GM19043 (cell line): ENCODE results near the gene SPAG8.

Experiments used
- ATAC-seq: cut with Tn5 transposase; IDR thresholded peaks from one replicate; pipeline ENCODE4 v1.9.1; 2021; ENCODE audit warnings: low read depth; ENCODE audit not compliant: unreplicated experiment

Gene SPAG8

GRCh38 chr9:35812025-35812602 is at the start of gene SPAG8:
Gene SPAG8 (minus strand): TSS chr9:35812262. CDS start chr9:35812147, 115 bp downstream.
- peak; percentile 55 for ATAC-seq

- ATAC-seq, result no peak
Measured at GRCh38 chr9:35861161-35861897, 49.3 kb upstream of the SPAG8 start.

- ATAC-seq, result no peak
Measured at GRCh38 chr9:35859990-35860339, 47.9 kb upstream of the SPAG8 start.

GRCh38 chr9:35859310-35859989 is 47.4 kb upstream of the SPAG8 start:
- no peak for ATAC-seq

GRCh38 chr9:35858458-35858857 is 46.4 kb upstream of the SPAG8 start:
- no peak for ATAC-seq

GRCh38 chr9:35856882-35857281 is 44.8 kb upstream of the SPAG8 start:
- ATAC-seq, result no peak

GRCh38 chr9:35856206-35856605 is 44.1 kb upstream of the SPAG8 start:
- ATAC-seq, result no peak

- ATAC-seq, result no peak
Measured at GRCh38 chr9:35854091-35854762, 42.2 kb upstream of the SPAG8 start.

GRCh38 chr9:35852876-35853865 is 41.1 kb upstream of the SPAG8 start:
- ATAC-seq, result no peak

- ATAC-seq, result no peak
Measured at GRCh38 chr9:35852267-35852815, 40.3 kb upstream of the SPAG8 start.

- ATAC-seq, result peak; percentile 83
Measured at GRCh38 chr9:35847792-35848572, 35.9 kb upstream of the SPAG8 start.

- no peak for ATAC-seq
Measured at GRCh38 chr9:35845824-35846771, 34.0 kb upstream of the SPAG8 start.

GRCh38 chr9:35844628-35845270 is 32.7 kb upstream of the SPAG8 start:
- no peak for ATAC-seq

GRCh38 chr9:35842795-35843194 is 30.7 kb upstream of the SPAG8 start:
- ATAC-seq, result peak; percentile 49

GRCh38 chr9:35842020-35842745 is 30.1 kb upstream of the SPAG8 start:
- no peak for ATAC-seq

GRCh38 chr9:35841645-35841900 is 29.5 kb upstream of the SPAG8 start:
- ATAC-seq, result no peak
